ENCODE measurements around the gene MCM5. TPM values are rescaled to one million over a fixed set of nuclear protein-coding genes. Genes with fewer than 3 reads are reported as not detected.
A peak's percentile ranks its signal among the peaks of the same experiment; 100 is the strongest.

The MCM5 gene
- total RNA-seq, 1 experiment from 2014 or later: 274 TPM

DNA sequence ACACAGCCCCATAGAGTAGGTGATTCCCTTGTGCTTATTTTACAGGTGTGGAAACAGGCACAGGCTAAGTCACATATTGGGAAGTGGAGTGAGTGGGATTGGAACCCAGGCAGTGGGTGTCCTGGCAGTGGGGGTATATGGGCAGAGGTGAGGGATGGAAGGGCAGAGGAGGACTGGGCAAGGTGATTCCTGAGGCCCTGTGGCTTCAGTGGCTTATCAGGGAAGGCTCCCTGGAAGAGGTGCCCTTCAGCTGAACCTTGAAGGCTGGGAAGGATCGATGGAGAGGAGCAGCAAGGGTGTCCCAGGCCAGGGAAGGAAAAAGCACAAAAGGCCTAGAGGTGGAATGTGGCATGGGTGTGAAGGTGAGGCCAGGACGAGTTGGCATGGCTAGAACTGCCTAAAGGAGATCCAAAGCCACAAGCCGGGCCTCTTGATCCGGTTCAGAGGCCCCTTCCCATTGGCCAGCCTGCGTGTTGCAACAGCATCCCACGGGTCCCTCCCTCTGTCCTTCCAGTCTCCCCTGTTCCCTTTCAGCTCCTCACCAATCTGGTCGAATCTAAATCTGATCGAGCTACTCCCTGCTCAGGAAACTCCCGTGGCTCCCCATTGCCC is 41.7 kb downstream of the MCM5 start:
- H4K91ac ChIP-seq (ENCODE audit: insufficient read length, low read depth, low read length): no peak overlapping the region
- TF ChIP-seq, protein P1, sequence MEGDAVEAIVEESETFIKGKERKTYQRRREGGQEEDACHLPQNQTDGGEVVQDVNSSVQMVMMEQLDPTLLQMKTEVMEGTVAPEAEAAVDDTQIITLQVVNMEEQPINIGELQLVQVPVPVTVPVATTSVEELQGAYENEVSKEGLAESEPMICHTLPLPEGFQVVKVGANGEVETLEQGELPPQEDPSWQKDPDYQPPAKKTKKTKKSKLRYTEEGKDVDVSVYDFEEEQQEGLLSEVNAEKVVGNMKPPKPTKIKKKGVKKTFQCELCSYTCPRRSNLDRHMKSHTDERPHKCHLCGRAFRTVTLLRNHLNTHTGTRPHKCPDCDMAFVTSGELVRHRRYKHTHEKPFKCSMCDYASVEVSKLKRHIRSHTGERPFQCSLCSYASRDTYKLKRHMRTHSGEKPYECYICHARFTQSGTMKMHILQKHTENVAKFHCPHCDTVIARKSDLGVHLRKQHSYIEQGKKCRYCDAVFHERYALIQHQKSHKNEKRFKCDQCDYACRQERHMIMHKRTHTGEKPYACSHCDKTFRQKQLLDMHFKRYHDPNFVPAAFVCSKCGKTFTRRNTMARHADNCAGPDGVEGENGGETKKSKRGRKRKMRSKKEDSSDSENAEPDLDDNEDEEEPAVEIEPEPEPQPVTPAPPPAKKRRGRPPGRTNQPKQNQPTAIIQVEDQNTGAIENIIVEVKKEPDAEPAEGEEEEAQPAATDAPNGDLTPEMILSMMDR (conservative IDR thresholded peaks at IDR 0.05): no peak
- Mint-ChIP-seq H3K27me3 (ENCODE audit: low read depth) (peaks cover 4% of the 10 kb centered on the region), H3K36me3 (ENCODE audit: insufficient read depth in 1 of 3, low read depth in 3 of 3) (peaks cover 10 to 15% (median 11%) of the 10 kb centered on the region in 3 experiments; a peak in 4 of 7 replicates), H3K4me3 (no peak overlapping the region), H3K27ac (peak overlapping the region in 1 of 3 experiments; percentile 58; a peak in 3 of 7 replicates), H3K9me3 (no peaks in the 10 kb centered on the region; a peak in 1 of 5 replicates), H3K4me1 (peaks cover 10% of the 10 kb centered on the region in 2 experiments)
- no peak overlapping the region for H3K9ac ChIP-seq (ENCODE audit: extremely low read depth, insufficient read length, low read length)
- H3K4me1 ChIP-seq (ENCODE audit: insufficient read depth, low read length): no peaks in the 10 kb centered on the region; the same call in 1 of the 2 replicates
- no peak overlapping the region for H2BK120ac ChIP-seq (ENCODE audit: low read depth, low read length, poor library complexity, severe bottlenecking)
- H3K56ac ChIP-seq (ENCODE audit: insufficient read length, low read depth, low read length): no peak overlapping the region
- H3K18ac ChIP-seq (ENCODE audit: insufficient read length, low read depth, low read length): no peak overlapping the region
- H3K9me3 ChIP-seq (ENCODE audit: control insufficient read depth, low read depth, low read length): no peaks in the 10 kb centered on the region
- no peaks in the 10 kb centered on the region for H3K79me1 ChIP-seq (ENCODE audit: insufficient read depth, low read depth, low read length, poor library complexity, severe bottlenecking)
- no peak overlapping the region for H4K8ac ChIP-seq (replicated peaks; ENCODE audit: insufficient read length, low read depth, low read length)
- no peaks in the 10 kb centered on the region for H4K20me1 ChIP-seq (ENCODE audit: control insufficient read depth, insufficient read depth, insufficient read length)
- H3K4me2 ChIP-seq (ENCODE audit: insufficient read depth, insufficient read length, low read length): no peak overlapping the region
- no peak overlapping the region for H2BK12ac ChIP-seq (ENCODE audit: insufficient read length, low read depth, low read length)
- H3K23ac ChIP-seq (ENCODE audit: insufficient read length, low read depth, low read length): no peak overlapping the region
- H2AK5ac ChIP-seq (ENCODE audit: insufficient read length, low read length): no peak overlapping the region
- no peak overlapping the region for H4K5ac ChIP-seq (ENCODE audit: insufficient read length, low read depth, low read length)
- no peak overlapping the region for H2BK15ac ChIP-seq (ENCODE audit: low read depth, low read length)
- H3K27ac ChIP-seq (ENCODE audit: insufficient read length, low read depth, low read length): no peak overlapping the region
- no peak for DNase-seq
- H3K4ac ChIP-seq (ENCODE audit: low read depth, low read length): no peak overlapping the region
- H3K14ac ChIP-seq (ENCODE audit: insufficient read depth, low read length): no peak overlapping the region
- no CpG with 5 or more reads among the region's 9 CpGs for WGBS (ENCODE audit: extremely low coverage, insufficient read length, low lambda C conversion rate)
- H3K27me3 ChIP-seq (ENCODE audit: insufficient read depth, low read length): no peaks in the 10 kb centered on the region
- H3K79me2 ChIP-seq (ENCODE audit: insufficient read depth, low read length): no peaks in the 10 kb centered on the region; the same call in 1 of the 2 replicates
- H2BK5ac ChIP-seq (ENCODE audit: insufficient read length, low read length): no peak overlapping the region
- no peaks in the 10 kb centered on the region for H3K23me2 ChIP-seq (ENCODE audit: insufficient read length, low read depth, low read length, poor library complexity, severe bottlenecking)
- H2BK20ac ChIP-seq (ENCODE audit: low read depth, low read length, poor library complexity, severe bottlenecking): no peak overlapping the region
- no peak overlapping the region for H2AFZ ChIP-seq (ENCODE audit: low read length)
- no peak overlapping the region for H3T11ph ChIP-seq (ENCODE audit: low read length)
